Measurements from ENCODE around the gene SLC10A4. TPM values are rescaled to one million over a fixed set of nuclear protein-coding genes. Genes with fewer than 3 reads are reported as not detected.
"Not testable (repeated sequence)": the region's sequence is repeated elsewhere in the genome, so short reads cannot be mapped to it uniquely, and the experiment has no call there.

Gene SLC10A4
- not detected for total RNA-seq

- Mint-ChIP-seq H3K4me1 (peaks cover 14% of the 10 kb centered on the region), H3K27ac (no peak within 1 kb of the TSS), H3K9me3 (ENCODE audit: low read depth) (no peaks in the 10 kb centered on the region), H3K36me3 (no peaks in the 10 kb centered on the region), H3K27me3 (peaks cover 64% of the 10 kb centered on the region), H3K4me3 (peak within 1 kb of the TSS; percentile 35)
- ATAC-seq (peak; percentile 58), DNase-seq (no peak)
- CTCF ChIA-PET = no interaction called here
Observed at GRCh38 chr4:48483006-48483776, at the start of gene SLC10A4. TSS of gene SLC10A4 (plus strand) at chr4:48483343. CDS start at chr4:48483562, 219 bp downstream.

- H3K4me3 Mint-ChIP-seq = no peak overlapping the region
Observed at GRCh38 chr4:48436318-48436717, 46.8 kb upstream of the SLC10A4 start.

GRCh38 chr4:48439988-48440387 is 43.2 kb upstream of the SLC10A4 start:
- H3K9me3 Mint-ChIP-seq (ENCODE audit: low read depth) = no peaks in the 10 kb centered on the region
- no peak overlapping the region for H3K4me3 Mint-ChIP-seq
- H3K36me3 Mint-ChIP-seq = no peaks in the 10 kb centered on the region
- ATAC-seq (no peak), DNase-seq (no peak)
- no peaks in the 10 kb centered on the region for H3K4me1 Mint-ChIP-seq
- CTCF ChIA-PET = no interaction called here
- no peak overlapping the region for H3K27ac Mint-ChIP-seq
- peaks cover 17% of the 10 kb centered on the region for H3K27me3 Mint-ChIP-seq

More at GRCh38 chr4:48436318-48436717, 46.8 kb upstream of the SLC10A4 start:
- Mint-ChIP-seq H3K27me3 (peaks cover 15% of the 10 kb centered on the region), H3K36me3 (no peaks in the 10 kb centered on the region), H3K27ac (no peak overlapping the region), H3K4me1 (peaks cover 8% of the 10 kb centered on the region), H3K9me3 (ENCODE audit: low read depth) (no peaks in the 10 kb centered on the region)
- CTCF ChIA-PET = interaction anchor here (1.7 kb wide), 1 partner anchor 10 kb away, joined by 5 read pairs; no protein-coding TSS in a partner anchor
- ATAC-seq = no peak
- DNase-seq = no peak

GRCh38 chr4:48440914-48441313 is 42.2 kb upstream of the SLC10A4 start:
- H3K4me3 Mint-ChIP-seq = not testable (repeated sequence)
- H3K27me3 Mint-ChIP-seq = peaks cover 17% of the 10 kb centered on the region
- CTCF ChIA-PET = interaction anchor here (0.9 kb wide), 1 partner anchor 63 kb away, joined by 3 read pairs; no protein-coding TSS in a partner anchor

GRCh38 chr4:48445704-48446103 is 37.4 kb upstream of the SLC10A4 start:
- ATAC-seq = no peak
- CTCF ChIA-PET = interaction anchor here (0.9 to 1.0 kb wide), 2 partner anchors 16 to 84 kb away, joined by 3 read pairs; no protein-coding TSS in a partner anchor
- H3K36me3 Mint-ChIP-seq = no peaks in the 10 kb centered on the region
- no peak overlapping the region for H3K4me3 Mint-ChIP-seq
- no peak overlapping the region for H3K27ac Mint-ChIP-seq
- H3K4me1 Mint-ChIP-seq = no peaks in the 10 kb centered on the region
- DNase-seq = no peak
- peaks cover 2% of the 10 kb centered on the region for H3K27me3 Mint-ChIP-seq
- no peaks in the 10 kb centered on the region for H3K9me3 Mint-ChIP-seq (ENCODE audit: low read depth)

More at GRCh38 chr4:48440914-48441313, 42.2 kb upstream of the SLC10A4 start:
- H3K27ac Mint-ChIP-seq; H3K9me3 Mint-ChIP-seq (ENCODE audit: low read depth); DNase-seq; H3K36me3 Mint-ChIP-seq; H3K4me1 Mint-ChIP-seq; ATAC-seq: not testable (repeated sequence)

- CTCF ChIA-PET = interaction anchor here (0.7 to 1.1 kb wide), 6 partner anchors 10 to 113 kb away, joined by 3 to 5 read pairs (median 3); no protein-coding TSS in a partner anchor
- ATAC-seq (no peak), DNase-seq (no peak)
- no peak overlapping the region for H3K4me3 Mint-ChIP-seq
- H3K9me3 Mint-ChIP-seq (ENCODE audit: low read depth) = no peaks in the 10 kb centered on the region
- H3K4me1 Mint-ChIP-seq = no peaks in the 10 kb centered on the region
- peaks cover 5% of the 10 kb centered on the region for H3K27me3 Mint-ChIP-seq
- no peaks in the 10 kb centered on the region for H3K36me3 Mint-ChIP-seq
- no peak overlapping the region for H3K27ac Mint-ChIP-seq
Observed at GRCh38 chr4:48446642-48447041, 36.5 kb upstream of the SLC10A4 start.

- H3K27ac Mint-ChIP-seq = no peak overlapping the region
- H3K9me3 Mint-ChIP-seq (ENCODE audit: low read depth) = no peaks in the 10 kb centered on the region
- no peaks in the 10 kb centered on the region for H3K4me1 Mint-ChIP-seq
- DNase-seq (no peak), ATAC-seq (no peak)
- no peak overlapping the region for H3K4me3 Mint-ChIP-seq
- peaks cover 7% of the 10 kb centered on the region for H3K27me3 Mint-ChIP-seq
- CTCF ChIA-PET = no interaction called here
- no peaks in the 10 kb centered on the region for H3K36me3 Mint-ChIP-seq
Observed at GRCh38 chr4:48449151-48449550, 34.0 kb upstream of the SLC10A4 start.

- Mint-ChIP-seq H3K4me3 (no peak overlapping the region), H3K27ac (no peak overlapping the region), H3K9me3 (ENCODE audit: low read depth) (no peaks in the 10 kb centered on the region), H3K4me1 (no peaks in the 10 kb centered on the region), H3K36me3 (no peaks in the 10 kb centered on the region), H3K27me3 (peaks cover 7% of the 10 kb centered on the region)
- no peak for DNase-seq
- CTCF ChIA-PET = no interaction called here
- no peak for ATAC-seq
Observed at GRCh38 chr4:48450740-48451139, 32.4 kb upstream of the SLC10A4 start.

GRCh38 chr4:48451656-48452055 is 31.5 kb upstream of the SLC10A4 start:
- DNase-seq; H3K27me3 Mint-ChIP-seq; H3K9me3 Mint-ChIP-seq (ENCODE audit: low read depth); CTCF ChIA-PET; H3K4me1 Mint-ChIP-seq; H3K4me3 Mint-ChIP-seq; H3K27ac Mint-ChIP-seq; H3K36me3 Mint-ChIP-seq; ATAC-seq: not testable (repeated sequence)

- Mint-ChIP-seq H3K36me3 (no peaks in the 10 kb centered on the region), H3K27ac (no peak overlapping the region), H3K9me3 (ENCODE audit: low read depth) (no peaks in the 10 kb centered on the region), H3K27me3 (peaks cover 16% of the 10 kb centered on the region), H3K4me3 (no peak overlapping the region), H3K4me1 (no peaks in the 10 kb centered on the region)
- DNase-seq (no peak), ATAC-seq (no peak)
- CTCF ChIA-PET = no interaction called here
Observed at GRCh38 chr4:48454591-48454990, 28.6 kb upstream of the SLC10A4 start.

GRCh38 chr4:48461000-48461399 is 22.1 kb upstream of the SLC10A4 start:
- Mint-ChIP-seq H3K27ac (no peak overlapping the region), H3K4me3 (no peak overlapping the region), H3K27me3 (peaks cover 17% of the 10 kb centered on the region), H3K4me1 (no peaks in the 10 kb centered on the region), H3K9me3 (ENCODE audit: low read depth) (no peaks in the 10 kb centered on the region), H3K36me3 (no peaks in the 10 kb centered on the region)
- CTCF ChIA-PET = no interaction called here
- DNase-seq = no peak
- ATAC-seq = no peak

GRCh38 chr4:48462363-48462762 is 20.8 kb upstream of the SLC10A4 start:
- no peak for DNase-seq

GRCh38 chr4:48467442-48467841 is 15.7 kb upstream of the SLC10A4 start:
- Mint-ChIP-seq H3K27ac (no peak overlapping the region), H3K9me3 (ENCODE audit: low read depth) (no peaks in the 10 kb centered on the region), H3K27me3 (peaks cover 23% of the 10 kb centered on the region), H3K4me3 (no peak overlapping the region), H3K4me1 (no peaks in the 10 kb centered on the region), H3K36me3 (no peaks in the 10 kb centered on the region)
- DNase-seq (no peak), ATAC-seq (no peak)
- CTCF ChIA-PET = interaction anchor here (1.1 kb wide), 1 partner anchor 56 kb away, joined by 4 read pairs; no protein-coding TSS in a partner anchor

More at GRCh38 chr4:48462363-48462762, 20.8 kb upstream of the SLC10A4 start:
- Mint-ChIP-seq H3K27ac (no peak overlapping the region), H3K27me3 (peaks cover 15% of the 10 kb centered on the region), H3K9me3 (ENCODE audit: low read depth) (no peaks in the 10 kb centered on the region), H3K4me1 (no peaks in the 10 kb centered on the region), H3K36me3 (no peaks in the 10 kb centered on the region), H3K4me3 (no peak overlapping the region)
- CTCF ChIA-PET = no interaction called here
- ATAC-seq = no peak

GRCh38 chr4:48467891-48468290 is 15.3 kb upstream of the SLC10A4 start:
- CTCF ChIA-PET = interaction anchor here (1.1 kb wide), 1 partner anchor 56 kb away, joined by 4 read pairs; no protein-coding TSS in a partner anchor
- no peaks in the 10 kb centered on the region for H3K36me3 Mint-ChIP-seq
- peaks cover 23% of the 10 kb centered on the region for H3K27me3 Mint-ChIP-seq
- no peak overlapping the region for H3K4me3 Mint-ChIP-seq
- DNase-seq = no peak
- no peak for ATAC-seq
- no peaks in the 10 kb centered on the region for H3K9me3 Mint-ChIP-seq (ENCODE audit: low read depth)
- no peak overlapping the region for H3K27ac Mint-ChIP-seq
- H3K4me1 Mint-ChIP-seq = no peaks in the 10 kb centered on the region

All from activated CD8-positive, alpha-beta memory T cell treated with anti-CD3 and anti-CD28 coated beads, Interleukin-2, amount 10 ng/mL, durations not matched to agents 7 days and 5 days (primary cell).